K562 (cell line): ENCODE results near the gene NTN3. TPM values are rescaled to one million over a fixed set of nuclear protein-coding genes. Genes with fewer than 3 reads are reported as not detected.

Source experiments
- ATAC-seq: fragments of 200-7000 bp; cut with Tn5 transposase; 3 replicates; pipeline ENCODE4 v1.9.1; 2020; ENCODE audit warnings: moderate library complexity
- BruUV-seq: library from RNA; stranded (reverse); fragments of 400-500 nt; replicated peaks from 2 replicates; lab custom pipeline; 2021; lab: Mats Ljungman, UMichigan
- CTCF ChIA-PET: fragments of 300-600 bp; formaldehyde crosslinking; extraction: SDS; loops from one replicate; lab custom pipeline; 2021; ENCODE audit warnings: low intra/inter-chr PET ratio; lab: Yijun Ruan, JAX
- POLR2A ChIA-PET: fragments of 300-600, 350-650 bp; sonication (Branson Sonifier 250); formaldehyde crosslinking; extraction: SDS; loops from one replicate; lab custom pipeline; 2021; ENCODE audit warnings: antibody characterized with exemption, inconsistent platforms; lab: Yijun Ruan, JAX
- DNase-seq, 4 experiments: peaks; one replicate each; pipeline versions ENCODE4 v3.0.0 to v3.0.0-alpha.2; 2011 to 2018; ENCODE audit warnings: low spot score in 3 of 4, mixed read lengths in 3 of 4; ENCODE audit errors: extremely low read depth in 1 of 4
- FAIRE-seq: peaks from 2 replicates; lab custom pipeline; 2011; peaks lifted over from hg19 to GRCh38; lab: Jason Lieb, UNC
- H2AFZ ChIP-seq: 2 replicates; pipeline ENCODE4 v1.6.0; 2011; ENCODE audit warnings: low read depth, low read length, control low read depth, inconsistent platforms
- H3K27ac ChIP-seq: fragments of 200-600 bp; 3 replicates; pipeline ENCODE4 v1.8.0; 2011; ENCODE audit warnings: low read depth, mild to moderate bottlenecking, control low read depth, inconsistent platforms, low read length, moderate library complexity, mixed read lengths; ENCODE audit errors: extremely low read depth
- H3K27me3 ChIP-seq, 2 experiments: fragments of 300-600 bp in 1 of 2; 2 replicates in 1 of 2; 3 replicates in 1 of 2; pipeline versions ENCODE4 v1.6.0 to v1.8.0; 2011; ENCODE audit warnings: inconsistent platforms in 2 of 2, low read length in 2 of 2, mild to moderate bottlenecking in 1 of 2, mixed read lengths in 1 of 2, moderate library complexity in 1 of 2; ENCODE audit not compliant: control insufficient read depth in 2 of 2, insufficient read depth in 2 of 2
- H3K36me3 ChIP-seq: fragments of 300-600 bp; 3 replicates; pipeline ENCODE4 v1.8.0; 2011; ENCODE audit warnings: mild to moderate bottlenecking, low read length, inconsistent platforms; ENCODE audit not compliant: control insufficient read depth, insufficient read depth
- H3K4me1 ChIP-seq, 2 experiments: fragments of 200-600 bp in 1 of 2; replicated peaks in 1 of 2; 2 replicates in 1 of 2; 3 replicates in 1 of 2; pipeline versions ENCODE4 v1.5.1 to v1.8.0; 2011; ENCODE audit warnings: inconsistent platforms in 2 of 2, low read length in 2 of 2, mild to moderate bottlenecking in 1 of 2, mixed read lengths in 1 of 2, moderate library complexity in 1 of 2; ENCODE audit not compliant: control insufficient read depth in 2 of 2, insufficient read depth in 2 of 2
- H3K4me2 ChIP-seq: 2 replicates; pipeline ENCODE4 v1.6.1; 2011; ENCODE audit warnings: low read length, control low read depth, inconsistent platforms, mixed read lengths; ENCODE audit not compliant: insufficient read depth
- H3K4me3 ChIP-seq: fragments of 200-600 bp; sonication (generic), shearing (Covaris generic); 2 replicates; pipeline ENCODE4 v1.5.1; 2016; ENCODE audit warnings: control low read depth, inconsistent platforms
- H3K79me2 ChIP-seq: fragments of 200-600 bp; 3 replicates; pipeline ENCODE4 v1.8.0; 2011; ENCODE audit warnings: low read length, inconsistent platforms; ENCODE audit not compliant: control insufficient read depth, insufficient read depth
- H3K9ac ChIP-seq, 2 experiments: 2 replicates each; pipeline versions ENCODE4 v1.6.0 to v1.6.1; 2011; ENCODE audit warnings: low read depth in 2 of 2, low read length in 2 of 2, control low read depth in 1 of 2, inconsistent platforms in 1 of 2, mild to moderate bottlenecking in 1 of 2, mixed read lengths in 1 of 2; ENCODE audit not compliant: insufficient read depth in 1 of 2
- H3K9me1 ChIP-seq: one replicate; pipeline ENCODE4 v1.6.0; 2011; ENCODE audit warnings: inconsistent platforms, mild to moderate bottlenecking, low read length, moderate library complexity; ENCODE audit not compliant: control insufficient read depth, insufficient read depth
- H3K9me3 ChIP-seq: replicated peaks from 2 replicates; pipeline ENCODE4 v1.5.1; 2011; ENCODE audit warnings: low read depth, low read length, inconsistent platforms; ENCODE audit not compliant: control insufficient read depth, insufficient read depth
- H4K20me1 ChIP-seq: replicated peaks from 2 replicates; pipeline ENCODE4 v1.6.1; 2011; ENCODE audit warnings: low read length, inconsistent platforms, mixed read lengths; ENCODE audit not compliant: control insufficient read depth, insufficient read depth
- CBX1 ChIP-seq: sonication (generic); IDR thresholded peaks from 2 replicates; pipeline ENCODE4 v1.6.1; 2016; ENCODE audit warnings: antibody characterized with exemption, low read depth, mild to moderate bottlenecking
- MIER1 ChIP-seq: fragments of 450-650 bp; IDR thresholded peaks from 2 replicates; pipeline ENCODE4 v1.6.1; 2016; ENCODE audit warnings: antibody characterized with exemption, mild to moderate bottlenecking, low read depth
- TFE3 ChIP-seq: fragments of 450-650 bp; formaldehyde crosslinking; IDR thresholded peaks from 2 replicates; pipeline ENCODE4 v1.4.0; 2020; ENCODE audit warnings: mild to moderate bottlenecking, mixed read lengths
- USF1 ChIP-seq: sonication (generic); formaldehyde crosslinking; IDR thresholded peaks from 2 replicates; pipeline ENCODE4 v1.9.0; 2022; ENCODE audit warnings: mild to moderate bottlenecking, missing genetic modification reagents
- ZBTB33 ChIP-seq: sonication (generic); formaldehyde crosslinking; IDR thresholded peaks from 2 replicates; pipeline ENCODE4 v1.8.1; 2023; ENCODE audit warnings: mild to moderate bottlenecking, missing genetic modification reagents
- WGBS: fragments of 100-300 bp; shearing (Covaris generic); methylation state at CpG from one replicate; pipeline ENCODE4 v1.1.6; 2016; ENCODE audit warnings: low coverage, mixed read lengths; ENCODE audit not compliant: insufficient coverage; ENCODE audit errors: missing lambda C conversion rate; 5-methylcytosine and 5-hydroxymethylcytosine counted together
- in situ Hi-C: fragments of 300-500 bp; cut with MboI; formaldehyde crosslinking; loops from 4 replicates; pipeline ENCODE4 v1.15.0; 2018; ENCODE audit warnings: inconsistent platforms, mixed read lengths
- intact Hi-C: fragments of 100-400 bp; cut with micrococcal nuclease; formaldehyde crosslinking; loops from 2 replicates; pipeline ENCODE4 v1.14.2; 2022
- polyA plus RNA-seq, 8 experiments: library from polyadenylated mRNA; depleted of rRNA in 4 of 8; stranded (reverse) in 5 of 8; unstranded in 3 of 8; fragments of >200 nt; fragmentation: Nextera tagmentation in 2 of 8; fragmentation: Illumina TruSeq in 1 of 8; extraction: Ambion mirVana in 2 of 8; extraction: Trizol in 1 of 8; gene quantifications; 2 replicates each; pipeline versions ENCODE4 v1.2.1 to v1.2.3, GENCODE V29; 2011 to 2014; ENCODE audit warnings: inconsistent platforms in 1 of 8, missing spikeins in 1 of 8
- total RNA-seq, 7 experiments: library from RNA; depleted of rRNA in 6 of 7; stranded (reverse); fragments of >200 nt in 6 of 7; fragmentation: Illumina TruSeq in 2 of 7; extraction: Trizol in 2 of 7; gene quantifications; 2 replicates each; pipeline versions ENCODE4 v1.2.1 to v1.2.3, GENCODE V29; 2011 to 2021; ENCODE audit warnings: low replicate concordance in 1 of 7
- TF ChIP-seq, protein P1 (sequence below): fragments of 250-450 bp; sonication (Bioruptor Pico); IDR thresholded peaks from 2 replicates; pipeline ENCODE4 v1.8.0; 2021; ENCODE audit warnings: borderline replicate concordance, mild to moderate bottlenecking, moderate library complexity; ENCODE audit not compliant: poor library complexity, severe bottlenecking

The NTN3 gene
- total and polyA plus RNA-seq, 9 of the 15 experiments (the other 6 are each of a cell fraction or from before 2014, with no cell fraction given), result not detected

GRCh38 chr16:2486645-2487516, 15.8 kb downstream of the NTN3 start:
- Histone ChIP-seq H3K27ac (no peak overlapping the region), H3K4me3 (no peak overlapping the region), H3K4me1 (peaks cover 24 to 77% of the 10 kb centered on the region in 2 experiments), H3K79me2 (peaks cover 73% of the 10 kb centered on the region), H3K9me3 (no peaks in the 10 kb centered on the region), H3K9me1 (no peaks in the 10 kb centered on the region), H3K36me3 (peaks cover 35% of the 10 kb centered on the region; the same call in 2 of the 3 replicates), H2AFZ (no peak overlapping the region), H3K9ac (peak overlapping the region in 1 of 2 experiments; percentile 77; a peak in 2 of 4 replicates), H3K27me3 (no peaks in the 10 kb centered on the region), H4K20me1 (peaks cover 5% of the 10 kb centered on the region; the same call in 1 of the 2 replicates), H3K4me2 (no peak overlapping the region)
- intact Hi-C loops (no loop called here), in situ Hi-C loops (no loop called here)
- TF ChIP-seq TFE3 (CRISPR knock-in tag), result peak; percentile 40; the same call in 1 of the 2 replicates
- no peak for TF ChIP-seq MIER1
- TF ChIP-seq, protein P1, sequence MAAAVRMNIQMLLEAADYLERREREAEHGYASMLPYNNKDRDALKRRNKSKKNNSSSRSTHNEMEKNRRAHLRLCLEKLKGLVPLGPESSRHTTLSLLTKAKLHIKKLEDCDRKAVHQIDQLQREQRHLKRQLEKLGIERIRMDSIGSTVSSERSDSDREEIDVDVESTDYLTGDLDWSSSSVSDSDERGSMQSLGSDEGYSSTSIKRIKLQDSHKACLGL, result no peak
- TF ChIP-seq USF1 (CRISPR knock-in tag), result peak; percentile 37; the same call in 1 of the 2 replicates
- no peak for TF ChIP-seq CBX1
- TF ChIP-seq ZBTB33 (CRISPR knock-in tag), result 0 out of 2 replicates have a peak, but pooled peaks have one; percentile 20
- POLR2A ChIA-PET, result interaction anchor here (0.6 to 1.3 kb wide), 2 partner anchors 14 to 337 kb away, joined by 3 read pairs; no protein-coding TSS in a partner anchor
- DNase-seq, result no peak
- CTCF ChIA-PET, result no interaction called here
- no TSS peak for BruUV-seq
- WGBS, result 90% methylated on average over 25 of the region's 29 CpGs
- ATAC-seq, result no peak
- FAIRE-seq, result peak; percentile 15
